Measurements from ENCODE around the gene TUBB6. TPM values are rescaled to one million over a fixed set of nuclear protein-coding genes. Genes with fewer than 3 reads are reported as not detected.

TUBB6 gene
- total RNA-seq, 1 donor from 2014 or later, result 800 TPM

- no peaks in the 10 kb centered on the region for H3K9me3 ChIP-seq
- no peak for TF ChIP-seq CTCF (IDR thresholded peaks at IDR 0.05)
- peaks cover 47 to 56% of the 10 kb centered on the region in 2 donors for H3K36me3 ChIP-seq
- intact Hi-C loops (cut with DNase I), result no loop called here
- no peak overlapping the region for H3K27ac ChIP-seq
- no peaks in the 10 kb centered on the region for H3K4me1 ChIP-seq
- no peak overlapping the region for H3K4me3 ChIP-seq
- no peak for DNase-seq (ENCODE audit: low spot score in 2 of 2)
- no peaks in the 10 kb centered on the region for H3K27me3 ChIP-seq
Measured at GRCh38 chr18:12369211-12369610, 61.2 kb downstream of the TUBB6 start.

- Histone ChIP-seq H3K36me3 (peaks cover 24 to 33% of the 10 kb centered on the region in 2 donors), H3K9me3 (no peaks in the 10 kb centered on the region), H3K27me3 (no peaks in the 10 kb centered on the region), H3K27ac (no peak overlapping the region), H3K4me3 (no peak overlapping the region), H3K4me1 (peaks cover 6 to 11% of the 10 kb centered on the region in 2 donors)
- DNase-seq (ENCODE audit: low spot score in 2 of 2), result no peak
- intact Hi-C loops (cut with DNase I), result no loop called here
- TF ChIP-seq CTCF (IDR thresholded peaks at IDR 0.05), result no peak
Measured at GRCh38 chr18:12371590-12371989, 63.5 kb downstream of the TUBB6 start.

GRCh38 chr18:12372406-12372805 is 64.4 kb downstream of the TUBB6 start:
- H3K9me3 ChIP-seq, result no peaks in the 10 kb centered on the region
- H3K27ac ChIP-seq, result no peak overlapping the region
- intact Hi-C loops (cut with DNase I), result no loop called here

GRCh38 chr18:12373116-12373770 is 65.2 kb downstream of the TUBB6 start:
- TF ChIP-seq CTCF (IDR thresholded peaks at IDR 0.05), result no peak
- Histone ChIP-seq H3K4me1 (peaks cover 6 to 16% of the 10 kb centered on the region in 2 donors), H3K9me3 (no peaks in the 10 kb centered on the region), H3K4me3 (no peak overlapping the region), H3K27me3 (no peaks in the 10 kb centered on the region), H3K36me3 (peaks cover 11 to 16% of the 10 kb centered on the region in 2 donors), H3K27ac (no peak overlapping the region)
- no peak for DNase-seq (ENCODE audit: low spot score in 2 of 2)
- intact Hi-C loops (cut with DNase I), result no loop called here

More at GRCh38 chr18:12372406-12372805, 64.4 kb downstream of the TUBB6 start:
- H3K4me3 ChIP-seq, result no peak overlapping the region
- H3K4me1 ChIP-seq, result peaks cover 6 to 11% of the 10 kb centered on the region in 2 donors
- H3K27me3 ChIP-seq, result no peaks in the 10 kb centered on the region
- H3K36me3 ChIP-seq, result peaks cover 19 to 24% of the 10 kb centered on the region in 2 donors
- no peak for DNase-seq (ENCODE audit: low spot score in 2 of 2)
- TF ChIP-seq CTCF (IDR thresholded peaks at IDR 0.05), result no peak

GRCh38 chr18:12373771-12374116 is 65.7 kb downstream of the TUBB6 start:
- Histone ChIP-seq H3K4me1 (peaks cover 6 to 16% of the 10 kb centered on the region in 2 donors), H3K9me3 (no peaks in the 10 kb centered on the region), H3K27ac (no peak overlapping the region), H3K4me3 (no peak overlapping the region), H3K27me3 (no peaks in the 10 kb centered on the region), H3K36me3 (peaks cover 6 to 11% of the 10 kb centered on the region in 2 donors)
- no peak for TF ChIP-seq CTCF (IDR thresholded peaks at IDR 0.05)
- no peak for DNase-seq (ENCODE audit: low spot score in 2 of 2)
- intact Hi-C loops (cut with DNase I), result no loop called here

Data from ascending aorta (tissue), 2 donors.